Hepatocyte (in vitro differentiated cells): ENCODE data around the gene RABGGTA.

Experiments
- CTCF ChIP-seq: fragments of 200-600 bp; sonication (generic); IDR thresholded peaks from 2 replicates; pipeline ENCODE4 v1.5.1; 2016; ENCODE audit warnings: antibody characterized with exemption, mild to moderate bottlenecking; ENCODE audit not compliant: poor library complexity
- EZH2 ChIP-seq: fragments of 200-600 bp; sonication (generic); IDR thresholded peaks from 2 replicates; pipeline ENCODE4 v1.6.1; 2016; ENCODE audit warnings: antibody characterized with exemption, mild to moderate bottlenecking, borderline replicate concordance

- TF ChIP-seq EZH2 = no peak
- TF ChIP-seq CTCF = no peak
These were observed 10.0 kb downstream of the RABGGTA start for GRCh38 chr14:24261256-24261968.
